Endothelial cell (in vitro differentiated cells): ENCODE data around the gene APLF. TPM values are rescaled to one million over a fixed set of nuclear protein-coding genes. Genes with fewer than 3 reads are reported as not detected.
A peak's percentile ranks its signal among the peaks of the same experiment; 100 is the strongest.
"Not testable (repeated sequence)": the region's sequence is repeated elsewhere in the genome, so short reads cannot be mapped to it uniquely, and the experiment has no call there.

Experiments used
- DNase-seq: peaks from one replicate; pipeline ENCODE4 v3.0.0; 2021; ENCODE audit warnings: low spot score
- H3K27ac Mint-ChIP-seq: one replicate; pipeline ENCODE4 v1.8.0; 2021; ENCODE audit warnings: mixed read lengths, inconsistent platforms; ENCODE audit not compliant: unreplicated experiment
- H3K27me3 Mint-ChIP-seq: one replicate; pipeline ENCODE4 v1.8.0; 2021; ENCODE audit warnings: mild to moderate bottlenecking, moderate library complexity, mixed read lengths, inconsistent platforms; ENCODE audit not compliant: unreplicated experiment
- H3K36me3 Mint-ChIP-seq: one replicate; pipeline ENCODE4 v1.8.0; 2021; ENCODE audit warnings: mild to moderate bottlenecking, low read depth, mixed read lengths, inconsistent platforms; ENCODE audit not compliant: unreplicated experiment
- H3K4me1 Mint-ChIP-seq: one replicate; pipeline ENCODE4 v1.8.0; 2021; ENCODE audit warnings: mild to moderate bottlenecking, mixed read lengths, inconsistent platforms; ENCODE audit not compliant: unreplicated experiment
- H3K4me3 Mint-ChIP-seq: one replicate; pipeline ENCODE4 v1.8.0; 2021; ENCODE audit warnings: mild to moderate bottlenecking, mixed read lengths, inconsistent platforms; ENCODE audit not compliant: unreplicated experiment
- H3K9me3 Mint-ChIP-seq: one replicate; pipeline ENCODE4 v1.8.0; 2021; ENCODE audit warnings: mixed read lengths, inconsistent platforms; ENCODE audit not compliant: unreplicated experiment
- CTCF ChIP-seq: fragments of 200-600 bp; sonication (generic); IDR thresholded peaks from one replicate; pipeline ENCODE4 v1.5.0; 2021; ENCODE audit warnings: antibody characterized with exemption; ENCODE audit not compliant: unreplicated experiment
- total RNA-seq: library from RNA; stranded (reverse); fragmentation: NEBNext Ultra II Directional; extraction: Animal tissue kit (Norgen Biotek cat#: 25700); gene quantifications from one replicate; pipeline ENCODE4 v1.2.1, GENCODE V29; 2021; ENCODE audit not compliant: unreplicated experiment

The APLF gene
- total RNA-seq, 1 donor from 2014 or later = 12.9 TPM

DNA sequence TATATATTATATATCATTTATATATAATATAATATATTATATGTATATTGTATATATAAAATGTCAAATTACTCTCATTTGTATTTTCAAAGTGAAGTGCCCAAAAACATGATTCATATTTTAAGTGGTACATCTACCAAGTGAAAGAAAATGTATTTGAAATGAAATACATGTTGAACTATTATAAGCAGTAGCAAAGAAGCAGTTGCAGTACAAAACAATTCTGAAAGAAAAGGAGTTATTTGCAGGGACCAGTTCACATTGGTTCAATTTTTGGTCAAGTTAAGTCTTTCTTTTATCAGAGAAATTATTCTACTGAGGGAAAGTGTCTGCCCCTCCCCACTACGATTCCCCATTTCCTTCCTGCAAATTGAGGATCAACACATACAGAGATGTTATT lies 51.9 kb downstream of the APLF start:
- Mint-ChIP-seq H3K27me3 (no peaks in the 10 kb centered on the region), H3K4me1 (no peaks in the 10 kb centered on the region), H3K36me3 (no peaks in the 10 kb centered on the region), H3K9me3 (no peaks in the 10 kb centered on the region), H3K4me3 (no peak overlapping the region), H3K27ac (no peak overlapping the region)
- no peak for DNase-seq
- no peak for TF ChIP-seq CTCF

- Mint-ChIP-seq H3K4me3 (no peak overlapping the region), H3K36me3 (peaks cover 3% of the 10 kb centered on the region), H3K4me1 (no peaks in the 10 kb centered on the region), H3K9me3 (no peaks in the 10 kb centered on the region), H3K27ac (no peak overlapping the region), H3K27me3 (no peaks in the 10 kb centered on the region)
- no peak for DNase-seq
- no peak for TF ChIP-seq CTCF
These were observed 53.7 kb downstream of the APLF start for GRCh38 chr2:68521037-68521436.

- not testable (repeated sequence) for H3K27ac Mint-ChIP-seq, DNase-seq, H3K9me3 Mint-ChIP-seq, H3K27me3 Mint-ChIP-seq, H3K4me1 Mint-ChIP-seq
- Mint-ChIP-seq H3K4me3 (peak overlapping the region; percentile 77), H3K36me3 (peaks cover 18% of the 10 kb centered on the region)
These were observed 59.6 kb downstream of the APLF start for GRCh38 chr2:68526943-68527342.

DNA sequence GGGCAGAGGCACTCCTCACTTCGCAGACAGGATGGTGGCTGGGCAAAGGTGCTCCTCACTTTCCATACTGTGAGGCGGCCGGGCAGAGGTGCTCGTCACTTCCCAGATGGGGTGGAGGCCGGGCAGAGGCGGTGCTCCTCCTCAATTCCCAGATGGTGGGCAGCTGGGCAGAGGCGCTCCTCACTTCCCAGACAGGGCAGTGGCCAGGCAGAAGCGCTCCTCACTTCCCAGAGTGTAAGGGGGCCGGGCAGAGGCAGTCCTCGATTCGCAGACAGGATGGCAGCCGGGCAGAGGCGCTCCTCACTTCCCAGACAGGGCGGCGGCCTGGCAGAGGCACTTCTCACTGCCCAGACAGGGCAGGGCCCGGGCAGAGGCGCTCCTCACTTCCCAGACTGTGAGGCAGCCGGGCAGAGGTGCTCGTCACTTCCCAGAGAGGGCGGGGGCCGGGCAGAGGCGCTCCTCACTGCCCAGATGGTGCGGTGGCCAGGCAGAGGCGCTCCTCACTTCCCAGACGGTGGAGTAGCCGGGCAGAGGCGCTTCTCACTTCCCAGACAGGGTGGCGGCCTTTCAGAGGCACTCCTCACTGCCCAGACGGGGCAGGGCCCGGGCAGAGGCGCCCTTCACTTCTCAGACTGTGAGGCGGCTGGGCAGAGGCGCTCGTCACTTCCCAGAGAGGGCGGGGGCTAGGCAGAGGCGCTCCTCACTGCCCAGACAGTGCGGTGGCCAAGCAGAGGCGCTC lies 60.1 kb downstream of the APLF start:
- not testable (repeated sequence) for H3K4me1 Mint-ChIP-seq

DNA sequence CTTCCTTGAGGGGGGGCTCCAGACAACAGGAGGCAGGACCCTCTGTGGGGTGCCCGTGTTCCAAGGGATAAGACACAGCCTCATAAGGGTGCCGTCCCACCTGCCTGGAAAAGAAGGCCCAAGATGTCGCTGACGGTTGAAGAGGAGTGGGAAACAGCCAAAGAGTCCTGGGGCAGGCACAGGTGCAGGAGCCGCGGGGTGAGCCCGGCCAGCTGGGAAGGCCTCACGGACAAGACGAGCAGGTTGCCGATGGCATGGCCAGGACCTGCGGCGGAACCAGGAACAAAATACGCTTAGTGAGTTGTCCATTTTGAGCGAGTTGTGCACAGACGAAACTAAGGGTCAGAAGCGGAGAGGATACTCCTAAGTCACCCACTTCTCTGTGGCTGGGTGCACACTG lies 61.8 kb downstream of the APLF start:
- DNase-seq, H3K9me3 Mint-ChIP-seq, H3K4me3 Mint-ChIP-seq, H3K27me3 Mint-ChIP-seq, H3K4me1 Mint-ChIP-seq, H3K27ac Mint-ChIP-seq: not testable (repeated sequence)
- H3K36me3 Mint-ChIP-seq = peaks cover 18% of the 10 kb centered on the region

More for the DNA sequence above, 60.1 kb downstream of the APLF start:
- H3K27ac Mint-ChIP-seq, H3K9me3 Mint-ChIP-seq, H3K4me3 Mint-ChIP-seq, H3K27me3 Mint-ChIP-seq, DNase-seq: not testable (repeated sequence)
- H3K36me3 Mint-ChIP-seq = peaks cover 18% of the 10 kb centered on the region

GRCh38 chr2:68529651-68530050 lies 62.3 kb downstream of the APLF start:
- H3K27me3 Mint-ChIP-seq, H3K27ac Mint-ChIP-seq, H3K4me3 Mint-ChIP-seq, H3K4me1 Mint-ChIP-seq, H3K9me3 Mint-ChIP-seq, DNase-seq: not testable (repeated sequence)
- H3K36me3 Mint-ChIP-seq = peaks cover 18% of the 10 kb centered on the region

DNA sequence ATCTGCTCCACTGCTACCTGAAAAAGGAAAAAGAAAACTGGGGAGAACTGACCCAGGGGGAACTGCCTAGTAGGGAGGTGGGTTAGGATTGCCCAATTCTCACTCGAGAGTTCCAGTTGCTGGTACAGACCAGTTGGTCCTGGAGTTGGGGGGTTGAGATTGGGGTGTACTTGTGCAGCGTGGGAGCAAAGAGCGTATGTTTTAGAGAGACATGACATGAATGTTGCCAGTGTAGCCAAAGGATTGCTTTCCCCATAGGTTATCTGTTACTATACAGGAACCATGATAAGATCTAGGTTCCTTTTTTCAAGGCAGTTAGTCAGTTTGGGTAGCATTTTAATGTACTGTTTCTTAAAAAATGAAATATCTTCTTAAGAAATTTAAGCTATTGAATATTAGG lies 68.6 kb downstream of the APLF start:
- Mint-ChIP-seq H3K9me3 (no peaks in the 10 kb centered on the region), H3K36me3 (no peaks in the 10 kb centered on the region), H3K27ac (no peak overlapping the region), H3K27me3 (peaks cover 3% of the 10 kb centered on the region), H3K4me1 (peaks cover 6% of the 10 kb centered on the region), H3K4me3 (no peak overlapping the region)
- TF ChIP-seq CTCF = no peak
- no peak for DNase-seq
